ENCODE measurements around the gene BPTF.
A peak's percentile ranks its signal among the peaks of the same experiment; 100 is the strongest.
"Not testable (repeated sequence)": the region's sequence is repeated elsewhere in the genome, so short reads cannot be mapped to it uniquely, and the experiment has no call there.

The BPTF gene

DNA sequence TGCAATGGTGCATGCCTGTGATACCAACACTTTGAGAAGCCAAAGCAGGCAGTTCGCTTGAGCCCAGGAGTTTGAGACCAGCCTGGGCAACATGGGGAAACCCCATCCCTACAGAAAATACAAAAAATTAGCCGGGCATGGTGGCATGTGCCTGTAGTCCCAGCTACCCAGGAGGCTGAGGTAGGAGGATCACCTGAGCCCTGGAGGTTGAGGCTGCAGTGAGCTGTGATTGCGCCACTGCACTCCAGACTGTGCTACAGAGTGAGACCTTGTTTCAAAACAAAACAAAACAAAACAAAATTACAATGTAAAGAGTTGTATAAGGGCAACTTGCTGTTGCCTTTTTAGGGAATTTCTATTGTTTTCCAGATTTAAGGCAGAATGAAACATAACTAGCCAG is 155.6 kb downstream of the BPTF start:
- not testable (repeated sequence) for DNase-seq

DNA sequence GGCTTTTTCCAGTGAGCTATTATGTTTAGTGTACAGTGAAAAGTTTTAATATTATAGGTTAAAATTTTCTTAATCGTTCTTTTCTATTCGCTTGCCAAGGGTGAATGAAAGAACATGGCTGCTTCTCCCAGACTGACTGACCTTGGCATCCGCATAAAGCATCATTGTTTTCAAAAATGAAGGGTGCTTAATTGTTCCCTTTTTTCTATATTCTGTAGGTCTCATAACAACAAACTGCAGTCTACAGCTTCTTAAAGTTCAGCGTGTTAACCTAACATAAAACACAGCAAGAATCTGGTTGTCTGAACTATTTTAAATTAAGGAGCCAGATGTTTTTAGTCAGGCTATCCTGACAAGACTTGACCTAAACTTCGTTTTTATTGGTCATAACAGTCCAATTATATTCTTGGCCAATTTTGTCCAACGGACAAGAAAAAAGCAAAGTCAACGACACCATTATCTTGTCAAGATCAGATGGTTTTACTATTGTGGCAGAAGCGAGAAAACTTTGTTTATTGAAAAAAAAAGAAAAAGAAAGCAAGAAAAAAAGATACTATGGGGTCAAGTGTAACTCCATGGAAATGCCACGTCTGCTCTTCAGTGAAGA is 156.8 kb downstream of the BPTF start:
- no peak for DNase-seq

DNA sequence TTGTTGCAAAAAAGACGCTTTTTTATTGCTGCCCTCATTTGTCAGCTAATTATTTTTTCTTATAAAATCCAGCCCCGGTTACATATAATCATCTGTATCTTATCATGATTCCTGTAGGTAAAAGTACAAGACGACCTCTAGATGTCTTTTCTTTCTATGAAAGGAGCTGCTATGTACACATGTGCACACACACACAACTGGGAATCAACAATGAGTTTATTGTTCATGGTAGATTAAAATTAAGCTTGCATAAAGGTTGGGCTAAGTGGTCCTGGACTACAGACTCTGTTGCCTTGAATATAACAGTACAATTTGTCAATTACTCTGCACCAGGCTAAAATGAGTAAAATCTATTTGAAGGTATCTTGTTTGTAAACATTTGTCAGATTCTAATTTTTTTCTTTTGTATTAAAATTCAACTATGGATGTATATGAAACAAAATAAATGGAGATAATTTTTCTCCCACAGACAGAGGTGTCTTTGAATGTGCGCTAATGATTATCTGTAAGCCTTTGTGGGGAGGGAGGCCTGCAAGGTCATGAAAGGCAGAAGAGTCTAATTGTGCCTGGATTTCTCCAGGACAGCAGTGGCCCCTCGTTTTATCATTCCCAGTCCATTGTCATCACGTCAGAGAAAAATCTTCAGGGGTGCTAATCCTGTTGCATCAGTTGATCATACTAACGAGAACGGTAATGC is 157.5 kb downstream of the BPTF start:
- DNase-seq = no peak

DNA sequence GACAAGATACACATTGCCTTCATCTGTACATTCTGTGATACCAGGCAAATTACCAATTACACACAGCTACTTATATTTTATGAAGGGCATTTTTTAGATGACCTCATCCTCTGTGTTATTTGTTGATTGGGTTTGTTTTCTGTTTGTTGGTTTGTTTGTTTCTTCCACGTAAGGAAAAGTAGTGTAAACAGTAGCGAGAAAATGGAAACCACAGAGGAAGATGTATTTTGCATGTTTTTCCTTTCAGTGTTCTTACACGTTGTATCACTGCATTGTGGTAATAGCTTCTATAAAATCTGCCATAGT is 158.0 kb downstream of the BPTF start:
- DNase-seq = no peak

DNA sequence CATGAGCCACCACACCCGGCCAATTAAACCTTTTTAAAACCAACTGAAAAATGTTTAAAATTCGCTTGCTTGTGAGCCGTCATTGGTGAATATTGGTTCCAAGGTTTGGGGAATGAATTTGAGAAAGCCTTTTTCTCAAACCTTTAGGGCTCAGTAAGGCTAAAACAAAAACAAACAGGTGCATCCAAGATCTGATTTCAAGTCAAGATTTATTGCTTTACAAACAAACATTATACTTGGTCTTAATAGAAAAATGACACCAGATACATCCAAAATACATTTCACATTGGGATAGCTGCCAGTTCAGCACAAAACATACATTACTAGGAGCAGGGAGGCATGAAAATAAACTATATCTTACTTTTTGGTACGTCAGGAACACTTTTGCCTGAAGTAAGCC is 165.6 kb downstream of the BPTF start:
- DNase-seq = no peak

DNA sequence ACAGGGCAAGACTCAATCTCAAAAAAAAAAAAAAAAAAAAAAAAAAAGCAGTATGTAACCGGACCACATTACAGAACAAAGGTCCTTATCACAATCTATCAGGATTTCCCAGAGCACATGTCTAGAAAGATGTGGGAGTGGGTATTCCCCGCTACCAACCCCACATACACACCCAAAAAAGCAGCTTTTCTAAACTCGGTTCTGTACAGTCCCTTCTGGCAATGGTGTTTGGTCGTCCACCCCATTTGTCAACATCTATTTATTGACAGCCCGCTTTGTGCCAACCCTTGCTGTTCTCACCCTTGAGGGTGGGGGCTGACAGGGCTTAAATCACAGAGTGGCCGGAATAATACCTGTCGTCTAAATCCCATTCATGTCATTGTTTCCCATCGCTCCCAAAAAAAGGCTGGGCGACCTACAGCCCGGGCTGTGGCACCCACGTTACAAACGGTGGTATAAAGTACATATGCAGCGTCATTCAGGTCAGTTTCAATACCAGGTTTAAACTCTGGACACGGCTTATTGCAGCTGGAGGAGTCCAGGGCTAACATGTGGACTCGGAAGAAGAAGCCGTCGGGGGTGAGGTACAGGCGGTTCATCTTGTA is 167.3 kb downstream of the BPTF start:
- DNase-seq = no peak

DNA sequence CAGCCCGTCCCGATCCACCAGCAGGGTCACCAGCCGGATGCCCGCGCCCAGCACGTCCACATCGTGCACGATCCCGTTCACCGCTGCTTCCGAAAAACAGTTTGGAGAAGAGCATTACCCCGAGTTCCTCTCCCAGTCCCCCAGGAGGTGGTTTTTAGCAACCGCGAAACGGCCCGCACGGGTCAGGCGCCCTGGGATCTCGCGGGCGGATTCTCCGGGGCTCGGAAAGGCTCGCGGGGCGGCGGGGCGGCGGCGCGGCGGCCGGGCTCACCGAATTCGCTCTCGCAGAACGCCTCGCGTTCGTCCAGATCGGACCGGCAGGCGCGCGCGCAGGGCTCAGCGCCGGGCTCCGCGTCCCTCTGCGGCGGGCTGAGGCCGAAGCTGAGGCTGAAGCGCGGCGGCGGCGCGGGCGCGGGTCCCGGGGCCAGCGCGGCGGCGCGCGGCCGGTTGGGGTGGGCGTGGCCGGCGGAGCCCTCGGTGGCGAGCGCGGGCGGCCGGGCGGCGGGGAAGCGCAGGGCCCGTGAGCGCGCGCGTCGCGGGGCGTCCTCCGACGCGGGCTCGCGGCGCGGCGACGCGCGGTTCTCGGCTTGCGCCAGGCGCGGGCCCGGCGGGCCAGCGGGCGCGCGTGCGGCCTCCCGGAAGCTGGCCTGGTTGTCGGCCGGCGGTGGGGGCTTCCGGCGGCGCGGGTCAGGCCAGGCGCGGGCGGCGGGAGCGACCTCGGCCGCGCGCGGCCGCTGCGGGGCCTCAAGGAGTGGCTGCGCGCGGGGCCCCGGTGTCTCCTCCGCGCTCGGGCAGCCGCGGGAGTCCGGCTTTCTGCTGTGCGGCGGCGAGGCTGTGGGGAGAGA is 168.1 kb downstream of the BPTF start:
- peak; percentile 35 for DNase-seq

DNA sequence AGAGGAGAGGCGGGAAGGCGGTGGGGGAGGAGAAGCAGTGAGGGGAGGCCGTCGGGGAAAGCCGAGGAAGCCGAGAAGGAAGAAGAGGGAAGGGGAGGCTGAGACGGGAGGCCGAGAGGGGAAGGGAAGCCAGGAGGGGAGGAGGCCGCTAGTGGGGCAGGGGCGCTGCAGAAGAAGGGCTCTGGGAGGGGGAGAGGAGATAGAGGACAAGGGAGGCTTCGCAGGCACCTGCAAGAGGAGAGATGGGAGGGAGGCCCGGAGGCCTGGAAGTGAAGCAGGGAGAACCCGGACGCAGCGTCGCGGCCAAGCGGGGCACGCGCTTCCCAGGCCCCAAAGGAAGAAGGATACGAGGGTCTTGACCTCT is 168.7 kb downstream of the BPTF start:
- DNase-seq = no peak

DNA sequence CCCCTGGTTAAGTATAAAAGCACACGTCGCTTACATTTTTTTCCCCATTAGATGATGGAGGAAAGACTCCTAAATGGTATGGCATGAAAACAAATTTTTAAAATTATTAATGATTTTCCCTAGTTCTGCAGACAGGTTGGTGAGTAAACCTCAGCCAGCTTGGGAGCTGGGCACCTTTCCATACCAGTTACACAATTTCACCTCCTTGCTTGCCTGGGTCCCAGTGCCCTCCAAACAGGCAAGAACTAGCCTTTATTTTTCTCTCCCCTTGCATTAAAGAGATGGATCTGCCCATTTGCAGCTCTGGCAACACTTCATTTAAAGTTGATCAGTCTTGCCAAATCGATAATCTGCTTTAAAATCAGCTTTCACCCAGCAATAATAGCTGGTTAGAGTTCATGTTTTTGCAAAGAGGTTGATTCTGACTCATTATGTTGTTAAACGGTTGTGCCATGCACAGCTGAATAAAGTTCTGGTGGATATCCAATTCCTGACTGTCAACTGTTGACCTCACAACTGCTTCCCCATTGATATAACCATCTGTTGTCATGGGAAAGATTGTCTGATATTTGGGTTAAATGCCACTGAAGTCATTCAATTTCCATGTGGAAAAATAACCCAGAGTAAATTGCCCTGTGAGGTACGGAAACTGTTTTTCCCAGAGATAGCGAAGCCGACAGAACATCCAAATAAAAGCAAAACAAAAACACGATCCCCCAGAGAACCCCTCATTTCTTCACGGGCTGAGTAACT is 169.7 kb downstream of the BPTF start:
- DNase-seq = no peak

DNA sequence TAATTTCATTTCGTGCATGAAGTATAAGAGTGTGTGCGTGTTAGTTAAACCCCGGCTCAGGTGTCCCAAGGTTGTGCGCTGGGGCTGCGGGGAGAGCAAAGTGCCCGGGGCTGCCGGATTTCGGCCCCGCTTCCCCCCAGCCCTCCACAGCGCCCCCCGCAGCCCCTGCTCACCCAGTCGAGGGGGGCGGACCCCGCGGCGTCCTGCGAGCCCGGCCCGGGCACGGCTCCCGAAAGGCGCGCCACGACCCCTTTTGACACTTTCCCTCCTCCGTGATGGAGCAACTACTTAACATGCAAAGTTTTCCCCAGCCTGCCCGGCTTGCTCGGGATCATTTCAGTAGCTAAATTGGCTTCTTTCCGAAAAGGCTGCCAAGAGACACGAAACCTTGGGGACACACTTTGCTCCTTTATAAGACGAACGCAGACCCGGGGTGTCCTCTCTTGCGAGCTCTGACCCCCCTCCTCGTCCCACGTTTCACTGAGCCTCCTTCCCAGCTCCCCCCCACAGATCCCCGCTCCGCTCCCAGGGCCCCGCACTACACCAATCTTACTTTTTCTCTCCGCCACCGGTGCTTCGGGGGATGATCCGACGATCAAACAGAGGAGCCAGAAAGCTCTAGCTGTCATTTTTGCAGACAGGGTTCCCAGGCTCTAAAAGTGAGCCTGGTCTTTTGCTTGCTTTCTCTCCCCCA is 170.4 kb downstream of the BPTF start:
- peak; percentile 8 for DNase-seq

DNA sequence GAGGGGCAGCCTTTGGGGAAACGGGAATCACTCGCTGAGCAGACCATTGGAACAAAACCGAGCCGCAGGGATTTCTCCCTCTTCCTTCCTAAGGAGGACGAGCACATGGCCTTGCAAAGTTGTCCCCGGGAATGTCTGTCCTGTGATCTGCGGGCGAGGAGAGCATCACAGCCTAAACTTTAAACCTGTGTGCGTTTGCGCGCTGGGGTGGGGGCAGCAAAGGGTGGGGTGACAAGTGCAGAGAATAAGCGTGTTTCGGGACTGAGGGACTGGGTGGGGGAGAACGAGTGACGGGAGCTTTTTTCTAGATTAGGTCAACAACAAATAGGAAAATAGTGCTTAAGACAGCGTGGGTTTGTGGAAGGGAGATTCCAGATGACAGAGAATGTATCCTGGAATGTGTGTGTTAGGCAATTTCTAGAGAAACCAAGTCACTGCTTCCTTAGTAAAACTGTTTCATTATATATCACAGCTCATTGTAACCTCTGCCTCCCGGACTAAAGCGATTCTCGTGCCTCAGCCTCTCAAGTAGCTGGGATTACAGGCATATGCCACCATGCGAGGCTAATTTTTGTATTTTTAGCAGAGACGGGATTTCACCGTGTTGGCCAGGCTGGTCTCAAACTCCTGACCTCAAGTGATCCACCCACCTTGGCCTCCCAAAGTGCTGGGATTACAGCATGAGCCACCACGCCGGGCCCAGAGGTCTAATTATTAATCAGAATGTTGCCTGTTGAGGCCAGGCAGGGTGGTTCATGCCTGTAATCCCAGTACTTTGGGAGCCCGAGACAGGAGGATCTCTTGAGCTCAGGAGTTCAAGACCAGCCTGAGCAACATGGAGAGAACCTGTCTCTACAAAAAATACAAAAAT is 171.2 kb downstream of the BPTF start, which contains the start of gene C17orf58:
Gene C17orf58, minus strand, starts transcription at position 169 of the 871 bp plus-strand sequence. CDS start 271 bp downstream, outside the sequence.
- DNase-seq = not testable (repeated sequence)

DNA sequence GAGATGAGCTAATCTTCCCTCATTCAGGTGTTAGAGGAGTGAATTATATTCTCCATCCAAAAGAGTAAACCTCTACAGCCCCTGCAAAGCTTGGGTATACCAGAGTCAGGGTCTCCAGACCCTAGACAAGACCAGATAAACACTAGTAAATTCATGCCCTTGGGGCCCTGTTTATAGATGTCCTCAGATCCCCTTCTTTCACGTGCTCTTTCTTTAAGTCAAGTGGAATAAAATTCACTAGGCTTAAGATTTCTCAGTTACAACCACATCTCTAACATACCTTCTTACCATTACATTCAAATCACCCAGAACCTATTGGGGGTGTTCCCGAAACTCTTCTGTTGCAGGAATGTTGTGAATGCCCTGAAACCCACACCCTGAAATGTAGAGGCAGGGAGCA is 173.2 kb downstream of the BPTF start:
- DNase-seq = no peak

DNA sequence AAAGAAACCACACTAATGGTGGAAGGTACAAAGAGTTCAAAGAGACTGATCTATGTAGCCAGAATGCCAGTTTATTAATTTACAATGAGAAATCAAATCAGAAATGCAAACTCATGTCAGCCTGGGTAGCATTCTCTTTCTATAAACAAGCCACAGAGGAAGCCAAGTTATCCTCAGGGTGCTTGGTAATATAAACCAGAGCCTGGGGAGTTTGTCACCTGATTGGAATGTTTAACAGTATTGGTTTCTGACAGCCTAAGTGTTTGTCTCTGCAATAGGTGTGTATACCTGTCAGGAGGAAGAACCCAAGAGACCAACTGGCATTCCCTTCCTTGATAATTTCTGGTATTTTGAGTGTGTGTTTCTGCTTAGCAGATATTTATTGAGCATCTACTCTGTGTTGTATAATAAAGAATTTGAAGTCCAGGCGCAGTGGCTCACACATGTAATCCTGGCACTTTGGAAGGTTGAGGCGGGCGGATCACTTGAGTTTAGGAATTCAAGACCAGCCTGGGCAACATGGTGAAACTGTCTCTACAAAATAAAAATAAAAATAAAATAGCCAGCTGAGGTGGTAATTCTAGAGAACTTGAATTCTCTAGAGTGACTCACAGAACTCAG is 174.1 kb downstream of the BPTF start:
- no peak for DNase-seq

DNA sequence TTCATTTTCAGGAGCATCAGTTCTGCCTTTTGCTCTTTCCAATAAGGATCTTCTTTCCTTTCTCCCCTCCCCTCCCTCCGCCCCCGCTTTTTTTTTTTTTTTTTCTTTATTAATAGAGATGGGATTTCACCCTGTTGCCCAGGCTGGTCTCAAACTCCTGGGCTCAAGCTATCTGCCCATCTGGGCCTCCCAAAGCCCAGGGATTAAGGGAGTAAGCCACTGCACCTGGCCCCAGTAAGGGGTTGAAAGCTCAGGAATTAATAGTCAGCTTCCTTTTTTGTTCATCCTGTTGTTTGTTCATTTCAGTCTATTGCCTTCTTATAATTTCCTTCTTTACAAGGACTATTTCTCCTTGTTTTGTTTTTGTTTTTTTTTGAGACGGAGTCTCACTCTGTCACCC is 178.9 kb downstream of the BPTF start:
- DNase-seq = no peak

DNA sequence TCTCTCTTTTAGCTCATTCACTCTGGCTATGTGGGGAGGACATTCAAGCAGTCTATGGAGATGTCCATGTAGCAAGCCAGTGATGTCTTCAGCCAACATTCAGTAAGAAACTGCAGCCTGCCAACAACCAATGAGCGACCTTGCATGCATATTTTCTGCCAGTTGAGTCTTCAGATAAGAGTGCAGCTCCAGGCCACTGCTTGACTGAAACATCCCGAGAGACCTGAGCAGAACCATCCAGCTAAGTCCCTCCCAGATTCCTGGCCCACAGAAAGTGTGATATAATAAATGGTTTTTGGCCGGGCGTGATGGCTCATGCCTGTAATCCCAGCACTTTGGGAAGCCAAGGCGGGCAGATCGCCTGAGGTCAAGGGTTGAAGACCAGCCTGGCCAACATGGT is 181.5 kb downstream of the BPTF start:
- DNase-seq = no peak

DNA sequence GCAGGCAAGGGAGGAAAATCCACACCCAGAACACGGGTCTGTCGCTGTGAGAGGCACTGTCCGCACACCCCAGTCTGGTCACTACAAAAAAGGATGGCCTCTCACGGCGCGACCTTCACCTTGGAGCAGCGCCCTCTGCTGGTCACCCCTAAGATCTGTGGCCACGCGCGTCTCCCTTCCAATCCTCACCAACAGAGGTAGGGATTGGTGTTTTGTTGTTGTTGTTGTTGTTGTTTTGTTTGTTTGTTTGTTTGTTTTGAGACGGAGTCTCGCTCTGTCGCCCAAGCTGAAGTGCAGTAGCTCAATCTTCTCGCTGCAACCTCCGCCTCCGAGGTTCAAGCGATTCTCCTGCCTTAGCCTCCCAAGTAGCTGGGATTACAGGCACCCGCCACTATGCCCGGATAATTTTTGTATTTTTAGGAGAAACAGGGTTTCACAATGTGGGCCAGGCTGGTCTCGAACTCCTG is 185.9 kb downstream of the BPTF start:
- DNase-seq = peak; percentile 35

DNA sequence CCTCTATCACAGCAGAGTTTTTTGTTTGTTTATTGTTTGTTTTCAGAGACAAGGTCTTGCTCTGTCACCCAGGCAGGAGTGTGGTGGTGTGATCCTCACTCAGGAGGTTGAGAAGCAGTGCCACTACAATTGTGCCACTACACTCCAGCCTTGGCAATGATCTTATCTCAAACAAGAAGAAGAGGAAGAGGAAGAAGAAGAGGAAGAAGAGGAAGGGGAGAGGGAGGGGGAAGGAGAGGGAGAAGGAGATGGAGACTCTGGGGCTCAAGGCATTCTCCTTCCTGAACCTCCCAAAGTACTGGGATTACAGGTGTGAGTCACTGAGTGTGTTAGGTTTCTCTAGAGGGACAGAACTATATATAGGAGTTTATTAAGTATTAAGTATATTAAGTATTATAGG is 188.1 kb downstream of the BPTF start:
- DNase-seq = no peak

DNA sequence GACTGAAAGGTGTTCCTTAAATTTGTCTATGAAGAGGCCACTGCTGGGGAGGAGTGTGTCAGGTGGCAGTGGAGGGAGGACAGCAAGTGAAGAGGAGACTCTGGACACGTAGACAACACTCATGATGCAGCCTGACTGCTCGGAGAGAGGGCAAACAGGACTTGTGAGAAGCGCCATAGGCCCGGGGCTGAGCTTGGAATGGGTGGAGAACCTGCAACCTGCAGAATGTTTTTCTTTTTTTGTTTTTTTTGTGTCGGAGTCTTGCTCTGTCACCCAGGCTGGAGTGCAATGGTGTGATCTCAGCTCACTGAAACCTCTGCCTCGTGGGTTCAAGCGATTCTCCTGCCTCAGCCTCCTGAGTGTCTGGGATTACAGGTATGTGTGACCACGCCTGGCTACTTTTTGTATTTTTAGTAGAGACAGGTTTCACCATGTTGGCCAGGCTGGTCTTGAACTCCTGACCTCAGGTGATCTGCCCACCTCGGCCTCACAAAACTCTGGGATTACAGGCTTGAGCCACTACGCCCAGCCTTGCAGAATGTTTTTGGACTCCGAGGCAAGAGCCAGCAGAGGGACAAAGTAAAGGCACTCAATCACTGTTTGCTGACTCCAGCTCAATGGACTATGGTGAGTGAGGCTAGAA is 189.9 kb downstream of the BPTF start:
- no peak for DNase-seq

DNA sequence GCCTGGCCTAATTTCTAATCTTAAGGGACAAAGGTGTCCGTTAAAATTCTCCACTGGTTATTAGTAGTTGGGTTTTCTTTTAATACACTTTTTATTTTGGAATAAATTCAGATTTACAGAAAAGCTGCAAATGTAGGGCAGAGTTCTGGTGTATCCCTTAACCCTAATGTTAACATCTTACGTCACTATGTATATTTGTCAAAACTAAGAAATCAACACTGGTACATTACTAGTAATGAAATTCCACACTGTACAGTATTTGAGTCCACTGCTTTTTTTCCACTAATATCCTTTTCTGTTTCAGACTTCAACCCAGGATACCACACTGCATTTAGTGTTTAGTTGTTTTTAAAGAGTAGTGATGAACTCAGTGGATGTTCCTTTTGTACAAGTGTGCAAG is 191.5 kb downstream of the BPTF start:
- no peak for DNase-seq

DNA sequence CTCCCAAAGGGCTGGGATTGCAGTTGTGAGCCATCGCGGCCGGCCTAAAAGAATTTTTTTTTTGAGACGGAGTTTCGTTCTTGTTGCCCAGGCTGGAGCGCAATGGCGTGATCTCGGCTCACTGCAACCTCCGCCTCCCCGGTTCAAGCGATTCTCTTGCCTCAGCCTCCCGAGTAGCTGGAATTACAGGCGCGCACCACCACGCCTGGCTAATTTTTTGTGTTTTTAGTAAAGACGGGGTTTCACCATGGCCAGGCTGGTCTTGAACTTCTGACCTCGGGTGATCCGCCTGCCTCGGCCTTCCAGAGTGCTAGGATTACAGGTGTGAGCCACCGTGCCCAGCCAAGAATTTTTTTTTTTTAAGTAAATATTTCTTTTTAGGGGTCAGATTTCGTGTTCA is 193.2 kb downstream of the BPTF start:
- DNase-seq = not testable (repeated sequence)
